22Rv1 (cell line): ENCODE data around the gene KLHL29.

Experiments
- CTCF ChIP-seq: fragments of 450-650 bp; IDR thresholded peaks from 2 replicates; pipeline ENCODE4 v1.5.1; 2017; ENCODE audit warnings: mild to moderate bottlenecking
- ZFX ChIP-seq: fragments of 450-650 bp; IDR thresholded peaks from 2 replicates; pipeline ENCODE4 v1.6.1; 2017; ENCODE audit warnings: antibody characterized with exemption, borderline replicate concordance

DNA sequence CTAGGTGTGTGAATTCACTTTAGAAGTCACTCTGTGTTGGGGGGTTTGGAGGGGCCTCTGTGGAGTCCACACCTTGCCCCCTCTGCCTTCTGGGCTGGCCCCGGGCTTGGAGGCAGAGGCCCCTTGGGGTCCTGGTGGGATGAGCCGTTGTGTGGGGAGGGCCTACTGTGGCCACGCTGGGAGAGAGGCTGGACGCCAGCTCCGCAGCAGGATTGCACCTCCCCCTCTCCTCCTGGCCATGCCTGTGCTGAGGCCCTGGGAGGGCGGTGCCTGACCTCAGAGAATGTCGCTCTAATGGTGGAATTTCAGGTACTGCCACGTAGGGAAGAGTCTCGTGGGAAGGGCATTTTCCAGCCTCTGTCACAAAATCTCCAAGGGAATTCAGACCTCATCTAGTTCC is 304.9 kb downstream of the KLHL29 start:
- no peak for TF ChIP-seq ZFX
- no peak for TF ChIP-seq CTCF
